ENCODE results near the gene BIN2.
"Not testable (repeated sequence)": the region's sequence is repeated elsewhere in the genome, so short reads cannot be mapped to it uniquely, and the experiment has no call there.

The BIN2 gene

DNA sequence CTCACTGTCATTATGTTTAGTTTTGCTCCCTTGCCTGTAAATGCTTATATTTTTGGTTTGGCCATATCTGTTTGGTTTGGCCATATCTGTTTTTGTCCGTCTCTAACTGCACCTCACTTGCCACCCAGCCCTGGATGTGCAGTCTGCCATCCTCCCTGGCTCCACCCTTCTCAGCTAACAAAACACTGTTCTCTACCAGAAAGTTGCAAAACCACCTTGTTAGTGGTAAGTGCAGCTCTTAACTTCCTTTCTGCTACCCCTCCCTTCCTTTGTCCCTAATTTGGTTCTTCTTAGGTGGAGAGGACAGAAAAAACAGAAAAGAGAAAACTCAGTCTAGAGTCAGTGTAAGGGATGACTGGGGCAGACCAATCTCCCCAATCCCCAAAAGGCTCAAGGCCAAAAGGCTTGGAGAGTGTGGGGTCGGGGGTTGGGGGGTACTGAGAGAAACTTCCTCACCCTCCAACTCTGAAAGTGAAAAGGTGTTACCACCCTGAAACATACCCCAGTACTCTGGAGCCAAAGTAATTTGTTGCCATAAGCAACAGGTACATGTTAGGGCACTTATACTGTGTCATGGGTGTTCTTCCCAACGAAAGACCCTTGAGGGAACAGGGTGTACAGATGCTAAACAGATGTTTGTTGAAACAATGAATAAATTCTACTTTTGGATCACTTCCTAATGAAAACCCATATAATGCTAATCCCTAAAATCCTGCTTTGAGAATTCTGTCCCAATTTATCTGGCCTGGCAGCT lies 5.0 kb downstream of the BIN2 start:
- TF ChIP-seq, protein P1, sequence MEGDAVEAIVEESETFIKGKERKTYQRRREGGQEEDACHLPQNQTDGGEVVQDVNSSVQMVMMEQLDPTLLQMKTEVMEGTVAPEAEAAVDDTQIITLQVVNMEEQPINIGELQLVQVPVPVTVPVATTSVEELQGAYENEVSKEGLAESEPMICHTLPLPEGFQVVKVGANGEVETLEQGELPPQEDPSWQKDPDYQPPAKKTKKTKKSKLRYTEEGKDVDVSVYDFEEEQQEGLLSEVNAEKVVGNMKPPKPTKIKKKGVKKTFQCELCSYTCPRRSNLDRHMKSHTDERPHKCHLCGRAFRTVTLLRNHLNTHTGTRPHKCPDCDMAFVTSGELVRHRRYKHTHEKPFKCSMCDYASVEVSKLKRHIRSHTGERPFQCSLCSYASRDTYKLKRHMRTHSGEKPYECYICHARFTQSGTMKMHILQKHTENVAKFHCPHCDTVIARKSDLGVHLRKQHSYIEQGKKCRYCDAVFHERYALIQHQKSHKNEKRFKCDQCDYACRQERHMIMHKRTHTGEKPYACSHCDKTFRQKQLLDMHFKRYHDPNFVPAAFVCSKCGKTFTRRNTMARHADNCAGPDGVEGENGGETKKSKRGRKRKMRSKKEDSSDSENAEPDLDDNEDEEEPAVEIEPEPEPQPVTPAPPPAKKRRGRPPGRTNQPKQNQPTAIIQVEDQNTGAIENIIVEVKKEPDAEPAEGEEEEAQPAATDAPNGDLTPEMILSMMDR (IDR thresholded peaks at IDR 0.05; ENCODE audit: low read length, missing control alignments), result no peak
- no peak for DNase-seq (ENCODE audit: low read depth)
- H3K4me3 ChIP-seq (replicated peaks; ENCODE audit: low read depth, low read length), result no peak overlapping the region

DNA sequence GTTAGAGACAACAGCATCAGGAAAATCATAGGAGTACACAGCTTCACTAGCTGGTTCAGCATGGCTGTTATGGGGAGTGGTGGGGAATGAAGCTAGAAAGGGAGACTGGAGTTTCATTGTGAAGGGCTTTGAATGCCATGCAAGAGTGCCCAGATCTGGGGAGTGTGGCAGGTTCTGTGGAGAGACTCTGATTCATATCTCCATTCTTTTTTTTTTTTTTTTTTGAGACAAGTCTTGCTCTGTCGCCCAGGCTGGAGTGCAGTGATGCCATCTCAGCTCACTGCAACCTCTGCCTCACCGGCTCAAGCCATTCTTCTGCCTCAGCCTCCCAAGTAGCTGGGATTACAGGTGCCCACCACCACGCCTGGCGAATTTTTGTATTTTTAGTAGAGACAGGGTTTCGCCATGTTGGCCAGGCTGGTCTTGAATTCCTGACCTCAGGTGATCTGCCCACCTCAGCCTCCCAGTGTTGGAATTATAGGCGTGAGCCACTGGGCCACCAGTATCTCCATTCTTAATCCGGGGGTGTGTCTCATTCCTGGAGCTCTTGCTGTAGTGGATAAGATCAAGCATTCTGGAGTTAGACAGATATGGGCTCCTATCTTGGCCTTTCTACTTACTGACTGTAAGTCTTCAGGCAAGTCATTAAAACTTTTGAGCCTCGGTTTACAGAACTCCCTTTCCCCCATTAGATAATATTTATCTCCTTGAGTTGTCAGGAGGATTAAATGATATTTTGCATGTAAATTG lies 5.7 kb downstream of the BIN2 start:
- DNase-seq (ENCODE audit: low read depth); H3K4me3 ChIP-seq (replicated peaks; ENCODE audit: low read depth, low read length): not testable (repeated sequence)

DNA sequence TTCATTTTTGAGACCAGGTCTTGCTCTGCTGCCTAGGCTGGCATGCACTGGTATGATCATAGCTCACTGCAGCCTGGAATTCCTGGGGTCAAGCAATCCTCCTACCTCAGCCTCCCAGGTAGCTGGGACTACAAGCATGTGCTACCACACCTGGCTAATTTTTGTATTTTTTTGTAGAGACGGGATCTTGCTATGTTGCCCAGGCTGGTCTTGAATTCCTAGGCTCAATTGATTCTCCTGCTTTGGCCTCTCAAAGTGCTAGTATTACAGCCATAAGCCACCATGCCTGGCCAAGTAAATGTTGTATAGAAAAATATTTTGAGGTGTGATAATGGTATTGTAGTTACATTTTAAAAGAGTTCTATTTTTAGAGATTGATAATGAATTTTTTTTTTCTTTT lies 12.6 kb downstream of the BIN2 start:
- no peak for DNase-seq (ENCODE audit: low read depth)
- TF ChIP-seq, protein P1 (IDR thresholded peaks at IDR 0.05; ENCODE audit: low read length, missing control alignments), result no peak

DNA sequence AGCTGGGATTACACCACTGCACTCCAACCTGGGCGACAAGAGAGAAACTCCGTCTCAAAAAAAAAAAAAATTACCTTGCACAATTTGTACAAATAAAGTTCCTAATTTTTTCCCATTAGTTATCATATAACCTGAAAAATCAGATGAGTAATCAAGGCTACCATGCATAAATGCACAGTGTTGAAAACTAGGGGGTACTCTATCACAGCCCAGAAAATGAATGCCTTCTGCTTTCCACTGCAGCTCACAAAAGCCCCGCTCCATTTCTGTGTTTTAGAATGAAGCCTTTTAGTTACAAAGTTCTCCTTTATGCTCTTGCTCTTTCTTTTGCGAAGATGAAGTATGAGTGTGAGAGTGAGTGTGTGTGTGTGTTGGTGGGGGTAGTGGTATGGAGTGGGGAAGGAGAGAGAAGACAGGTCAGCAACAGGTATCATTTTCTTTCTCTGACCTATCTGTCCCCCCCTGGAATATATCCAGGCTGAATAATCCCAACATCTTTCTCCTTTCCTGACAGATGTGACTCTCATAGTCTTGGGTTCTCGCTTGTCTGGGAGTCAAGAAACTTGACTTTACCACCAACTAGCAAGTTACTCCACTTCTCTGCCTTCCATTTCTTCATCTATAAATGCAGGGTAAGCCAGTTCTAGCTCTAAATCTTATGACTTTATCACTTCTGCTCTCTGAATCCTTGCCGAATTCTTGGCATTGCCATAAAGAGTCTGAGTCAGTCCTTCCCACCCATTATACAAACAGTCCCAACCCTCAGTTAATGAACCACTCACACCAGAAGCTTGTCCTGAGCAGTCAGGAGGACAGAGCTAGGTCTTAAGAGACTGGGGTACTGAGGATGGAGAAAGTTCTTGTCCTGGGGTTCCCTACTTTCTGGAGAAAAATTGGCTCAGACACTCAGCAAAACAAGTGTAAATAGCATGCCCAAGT lies 16.1 kb downstream of the BIN2 start:
- TF ChIP-seq, protein P1 (IDR thresholded peaks at IDR 0.05; ENCODE audit: low read length, missing control alignments), result no peak
- no peak overlapping the region for H3K4me3 ChIP-seq (replicated peaks; ENCODE audit: low read depth, low read length)
- DNase-seq (ENCODE audit: low read depth), result peak; percentile 62

More for the DNA sequence above, 12.6 kb downstream of the BIN2 start:
- no peak overlapping the region for H3K4me3 ChIP-seq (replicated peaks; ENCODE audit: low read depth, low read length)

DNA sequence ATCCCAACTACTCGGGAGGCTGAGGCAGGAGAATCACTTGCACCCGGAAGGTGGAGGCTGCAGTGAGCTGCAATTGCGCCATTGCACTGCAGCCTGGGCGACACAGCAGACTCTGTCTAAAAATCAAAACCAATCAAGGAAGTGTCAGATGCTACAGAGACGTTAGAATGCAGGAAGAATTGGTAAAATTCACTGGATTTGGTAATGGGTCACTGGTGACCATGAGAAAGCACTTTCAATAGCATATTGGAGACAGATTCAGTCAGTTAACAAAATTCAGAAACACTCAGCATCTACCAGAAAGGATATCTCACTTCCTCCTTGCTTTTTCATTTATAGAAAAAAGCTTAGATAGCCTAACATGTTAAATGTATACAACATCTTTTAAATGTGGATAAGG lies 17.5 kb downstream of the BIN2 start:
- TF ChIP-seq, protein P1 (IDR thresholded peaks at IDR 0.05; ENCODE audit: low read length, missing control alignments), result no peak
- no peak for DNase-seq (ENCODE audit: low read depth)
- H3K4me3 ChIP-seq (replicated peaks; ENCODE audit: low read depth, low read length), result no peak overlapping the region

DNA sequence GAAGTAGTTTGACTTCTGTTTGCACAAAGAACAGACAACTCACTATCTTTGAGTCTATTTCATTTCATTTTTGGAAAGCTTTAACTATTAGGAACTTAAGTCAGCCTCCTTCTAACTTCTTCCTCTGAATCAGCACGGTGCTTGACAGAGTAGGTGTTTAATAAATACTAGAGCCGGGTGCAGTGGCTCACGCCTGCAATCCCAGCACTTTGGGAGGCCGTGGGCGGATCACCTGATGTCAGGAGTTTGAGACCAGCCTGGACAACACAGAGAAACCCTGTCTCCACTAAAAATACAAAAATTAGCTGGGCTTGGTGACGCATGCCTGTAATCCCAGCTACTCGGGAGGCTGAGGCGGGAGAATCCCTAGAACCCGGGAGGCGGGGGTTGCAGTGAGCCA lies 23.2 kb downstream of the BIN2 start:
- not testable (repeated sequence) for H3K4me3 ChIP-seq (replicated peaks; ENCODE audit: low read depth, low read length)

DNA sequence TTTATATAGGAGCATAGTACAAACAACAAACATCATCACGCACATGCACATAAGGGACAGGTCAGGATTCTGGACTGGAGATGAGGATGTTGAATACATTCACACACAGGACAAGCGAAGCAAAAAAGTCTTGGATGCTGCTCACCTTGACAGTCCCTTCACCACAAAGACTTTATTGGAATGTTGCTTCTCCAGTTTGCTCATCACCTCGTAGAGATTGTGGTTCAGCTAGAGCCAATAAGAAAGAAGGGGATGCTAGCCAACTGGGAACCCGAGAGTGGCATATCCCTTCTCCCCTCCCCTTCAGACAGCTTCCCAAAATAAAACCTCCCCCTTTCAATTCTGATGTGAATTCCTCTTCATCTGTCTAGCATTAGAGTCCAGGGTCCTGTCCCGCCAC lies 28.3 kb downstream of the BIN2 start:
- TF ChIP-seq, protein P1 (IDR thresholded peaks at IDR 0.05; ENCODE audit: low read length, missing control alignments), result no peak
- DNase-seq (ENCODE audit: low read depth), result no peak
- no peak overlapping the region for H3K4me3 ChIP-seq (replicated peaks; ENCODE audit: low read depth, low read length)

More for the DNA sequence above, 23.2 kb downstream of the BIN2 start:
- DNase-seq (ENCODE audit: low read depth), result not testable (repeated sequence)

DNA sequence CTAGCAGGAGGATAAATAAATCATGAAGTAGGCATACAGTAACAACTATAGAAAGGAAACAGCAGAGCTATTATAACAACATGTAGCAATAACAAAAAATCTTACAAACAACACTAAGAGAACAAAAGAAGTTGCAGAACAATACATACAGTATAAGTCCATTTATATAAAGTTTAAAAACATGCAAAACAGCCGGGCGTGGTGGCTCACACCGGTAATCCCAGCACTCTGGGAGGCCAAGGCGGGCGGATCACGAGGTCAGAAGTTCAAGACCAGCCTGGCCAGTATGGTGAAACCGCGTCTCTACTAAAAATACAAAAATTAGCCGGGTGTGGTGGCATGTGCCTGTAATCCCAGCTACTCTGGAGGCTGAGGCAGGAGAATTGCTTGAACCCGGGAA lies 29.9 kb downstream of the BIN2 start:
- DNase-seq (ENCODE audit: low read depth); H3K4me3 ChIP-seq (replicated peaks; ENCODE audit: low read depth, low read length): not testable (repeated sequence)

All from fibroblast of pulmonary artery (primary cell).